Lung (tissue), 16 donors: ENCODE results near the gene C6orf52. TPM values are rescaled to one million over a fixed set of nuclear protein-coding genes. Genes with fewer than 3 reads are reported as not detected.
A peak's percentile ranks its signal among the peaks of the same experiment; 100 is the strongest.
"Not testable (repeated sequence)": the region's sequence is repeated elsewhere in the genome, so short reads cannot be mapped to it uniquely, and the experiment has no call there.

ENCODE experiments used
- ATAC-seq: fragments of 200-7000 bp; cut with Tn5 transposase; one replicate; pipeline ENCODE4 v1.9.1; 2020; ENCODE audit warnings: moderate number of reproducible peaks; ENCODE audit not compliant: insufficient read depth, low FRiP score
- DNase-seq, 3 donors: peaks; one replicate each; pipeline ENCODE4 v3.0.0-alpha.2; 2013 to 2017
- H3K27ac ChIP-seq, 2 donors: one replicate each; pipeline ENCODE4 v1.5.1; 2013; ENCODE audit warnings: mild to moderate bottlenecking in 2 of 2, moderate library complexity in 2 of 2, control low read depth in 1 of 2, inconsistent platforms in 1 of 2, low read depth in 1 of 2, low read length in 1 of 2
- H3K27me3 ChIP-seq, 3 donors: one replicate each; pipeline ENCODE4 v1.5.1; 2013; ENCODE audit warnings: low read length in 2 of 3; ENCODE audit not compliant: control insufficient read depth in 3 of 3, insufficient read depth in 3 of 3
- H3K36me3 ChIP-seq, 4 donors: one replicate each; pipeline ENCODE4 v1.5.1; 2013; ENCODE audit warnings: low read length in 4 of 4, mild to moderate bottlenecking in 1 of 4, moderate library complexity in 1 of 4; ENCODE audit not compliant: control insufficient read depth in 4 of 4, insufficient read depth in 4 of 4
- H3K4me1 ChIP-seq, 5 donors: one replicate each; pipeline ENCODE4 v1.5.1; 2013; ENCODE audit warnings: low read length in 5 of 5, mild to moderate bottlenecking in 2 of 5, moderate library complexity in 1 of 5; ENCODE audit not compliant: control insufficient read depth in 5 of 5, insufficient read depth in 5 of 5
- H3K4me3 ChIP-seq: one replicate; pipeline ENCODE4 v1.5.1; 2013; ENCODE audit warnings: mild to moderate bottlenecking, control low read depth, moderate library complexity
- H3K9ac ChIP-seq, 2 donors: one replicate each; pipeline ENCODE4 v1.5.1; 2013; ENCODE audit warnings: low read length in 2 of 2, control low read depth in 1 of 2; ENCODE audit not compliant: insufficient read depth in 1 of 2
- H3K9me3 ChIP-seq, 4 donors: one replicate each; pipeline ENCODE4 v1.5.1; 2013; ENCODE audit warnings: low read length in 3 of 4, mild to moderate bottlenecking in 1 of 4, moderate library complexity in 1 of 4; ENCODE audit not compliant: control insufficient read depth in 4 of 4, insufficient read depth in 3 of 4
- CTCF ChIP-seq: IDR thresholded peaks from 2 replicates; pipeline ENCODE4 v1.5.1; 2012; ENCODE audit warnings: mild to moderate bottlenecking; ENCODE audit errors: control extremely low read depth, extremely low read depth
- WGBS, 2 donors: extraction: QIAGEN DNeasy Blood & Tissue Kit; methylation state at CpG; one replicate each; pipeline ENCODE4 v1.1.7; 2013; 5-methylcytosine and 5-hydroxymethylcytosine counted together
- long read RNA-seq, 5 donors: transcript quantifications; one replicate each; lab custom pipeline, GENCODE V29; 2026
- polyA plus RNA-seq, 2 donors: library from polyadenylated mRNA; stranded (reverse); fragments of 200-250 nt; gene quantifications; one replicate each; pipeline ENCODE4 v1.2.1, GENCODE V29; 2013
- total RNA-seq, 2 donors: library from RNA; depleted of rRNA in 1 of 2; stranded (reverse); fragments of >200 nt in 1 of 2; gene quantifications; one replicate each; pipeline ENCODE4 v1.2.1, GENCODE V29; 2014 to 2021
- donor health status: control.
- donor health status: control.
- donor health status: Bipolar disorder and iron deficiency.
- donor health status: healthy.
- donor health status: DM: yes; HTN: yes; CAD: no.

C6orf52 gene
- total RNA-seq: 1 to 10 TPM; 1.3 to 3.5 TPM
- 1 to 10 TPM; 1.3 to 2.5 TPM for polyA plus RNA-seq
- long read RNA-seq, donor 1, partial matches to known transcripts: 19 of 34 reads
- long read RNA-seq, donor 1, other reads (novel, unspliced or antisense): 14 of 34 reads
- long read RNA-seq, donor 2, partial matches to known transcripts: 18 of 23 reads
- long read RNA-seq, donor 2, other reads (novel, unspliced or antisense): 5 of 23 reads
- long read RNA-seq, donor 3, partial matches to known transcripts: 19 of 19 reads
- long read RNA-seq, donor 3, other reads (novel, unspliced or antisense): 0 of 19 reads
- long read RNA-seq, donor 4: 0 reads
- long read RNA-seq, donor 5: 0 reads

- Histone ChIP-seq H3K4me3 (peak within 1 kb of the TSS; percentile 93), H3K4me1 (peaks cover 3 to 18% (median 7%) of the 10 kb centered on the region in 5 donors), H3K36me3 (peaks cover 4 to 12% (median 7%) of the 10 kb centered on the region in 4 donors), H3K27me3 (no peaks in the 10 kb centered on the region), H3K27ac (peak within 1 kb of the TSS; percentile 86 to 93), H3K9me3 (no peaks in the 10 kb centered on the region), H3K9ac (peak within 1 kb of the TSS; percentile 97 to 99)
- ATAC-seq: peak; percentile 98
- no peak for TF ChIP-seq CTCF
- peak; percentile 95 to 98 (median 98) for DNase-seq
- 0% methylated on average over 53 of the region's 53 CpGs for WGBS, 2 donors
Observed at GRCh38 chr6:10694302-10695085, at the start of gene C6orf52, which contains the start of gene PAK1IP1. C6orf52 (minus strand) TSS chr6:10694616; CDS start chr6:10687550, 7,066 bp downstream. PAK1IP1 (plus strand) TSS chr6:10694972; CDS start chr6:10694986, 14 bp downstream.

GRCh38 chr6:10743515-10743914 lies 49.1 kb upstream of the C6orf52 start:
- 87 to 89% methylated on average over 6 of the region's 6 CpGs for WGBS, 2 donors
- ATAC-seq: no peak
- Histone ChIP-seq H3K4me3 (no peak overlapping the region), H3K36me3 (peaks cover 0 to 10% (median 1%) of the 10 kb centered on the region in 4 donors), H3K27ac (no peak overlapping the region), H3K9ac (no peak overlapping the region), H3K27me3 (no peaks in the 10 kb centered on the region), H3K4me1 (peaks cover 0 to 11% (median 0%) of the 10 kb centered on the region in 5 donors), H3K9me3 (no peaks in the 10 kb centered on the region)
- TF ChIP-seq CTCF: no peak
- DNase-seq: no peak

GRCh38 chr6:10742251-10742650 lies 47.8 kb upstream of the C6orf52 start:
- WGBS, 2 donors: 96 to 97% methylated on average over 12 of the region's 12 CpGs
- DNase-seq (no peak), ATAC-seq (no peak)
- Histone ChIP-seq H3K9me3 (no peaks in the 10 kb centered on the region), H3K36me3 (peaks cover 0 to 10% (median 1%) of the 10 kb centered on the region in 4 donors), H3K27me3 (no peaks in the 10 kb centered on the region), H3K27ac (no peak overlapping the region), H3K4me1 (peaks cover 0 to 5% (median 0%) of the 10 kb centered on the region in 5 donors), H3K4me3 (no peak overlapping the region), H3K9ac (no peak overlapping the region)
- TF ChIP-seq CTCF: no peak

- ATAC-seq, H3K4me3 ChIP-seq, H3K4me1 ChIP-seq, H3K36me3 ChIP-seq, DNase-seq, H3K9me3 ChIP-seq, H3K27ac ChIP-seq, H3K9ac ChIP-seq, H3K27me3 ChIP-seq: not testable (repeated sequence)
- WGBS, 2 donors: 84 to 94% methylated on average over 4 of the region's 4 CpGs
Observed at GRCh38 chr6:10741643-10742042, 47.2 kb upstream of the C6orf52 start.
